GM21526 (cell line): Measurements from ENCODE around the gene TMEM161A.
"Not testable (repeated sequence)": the region's sequence is repeated elsewhere in the genome, so short reads cannot be mapped to it uniquely, and the experiment has no call there.

Source experiments
- ATAC-seq: cut with Tn5 transposase; IDR thresholded peaks from one replicate; pipeline ENCODE4 v1.9.1; 2021; ENCODE audit warnings: moderate library complexity; ENCODE audit not compliant: unreplicated experiment, low FRiP score

TMEM161A gene

DNA sequence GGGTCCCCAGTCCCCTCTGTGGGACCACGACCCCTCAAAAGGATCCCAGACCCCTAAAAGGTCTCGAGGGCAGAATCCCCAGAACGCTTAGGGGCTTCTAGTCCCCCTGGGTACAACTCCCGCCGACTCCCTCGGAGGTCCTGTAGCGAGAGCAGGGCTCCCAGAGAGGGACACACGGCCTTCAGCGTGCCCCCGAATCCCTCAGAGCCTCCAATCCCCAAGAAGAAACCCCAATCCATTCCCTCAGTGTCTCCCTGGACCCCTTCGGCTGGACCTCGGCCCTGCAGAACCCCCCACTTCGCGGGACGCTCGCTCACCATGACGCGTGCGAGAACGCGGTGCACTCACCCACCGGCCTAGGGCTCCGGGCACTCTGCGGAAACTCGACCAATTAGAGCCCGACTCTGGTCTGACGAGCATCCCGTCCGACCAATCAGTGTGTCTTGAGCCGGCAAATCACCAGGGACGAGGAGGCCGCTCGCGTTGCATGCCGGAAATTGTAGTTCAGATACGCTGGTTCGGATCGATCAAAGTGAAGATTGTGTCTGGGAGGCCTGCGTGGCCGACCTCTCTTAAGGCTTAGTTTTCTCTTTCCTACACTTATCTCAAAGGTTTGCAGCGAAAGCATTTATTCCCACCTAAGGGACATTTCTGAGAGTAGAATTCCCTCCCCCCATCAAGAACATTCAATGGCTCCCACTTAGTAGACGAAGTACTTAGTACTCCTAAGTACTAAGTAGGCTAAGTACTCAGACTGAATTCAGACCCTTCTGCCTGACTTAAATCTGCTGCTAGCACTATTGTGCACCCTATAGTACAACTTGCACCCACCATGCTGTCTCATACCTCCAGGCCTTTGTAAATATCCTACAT is at the start of gene TMEM161A:
TSS of gene TMEM161A (minus strand) at position 370 of the 873 bp plus-strand sequence. CDS start at position 320, 50 bp downstream.
- ATAC-seq: peak; percentile 86

GRCh38 chr19:19186742-19187141 is 48.5 kb upstream of the TMEM161A start:
- no peak for ATAC-seq

GRCh38 chr19:19185853-19186740 is 47.8 kb upstream of the TMEM161A start:
- no peak for ATAC-seq

GRCh38 chr19:19181488-19181998 is 43.3 kb upstream of the TMEM161A start:
- ATAC-seq: no peak

DNA sequence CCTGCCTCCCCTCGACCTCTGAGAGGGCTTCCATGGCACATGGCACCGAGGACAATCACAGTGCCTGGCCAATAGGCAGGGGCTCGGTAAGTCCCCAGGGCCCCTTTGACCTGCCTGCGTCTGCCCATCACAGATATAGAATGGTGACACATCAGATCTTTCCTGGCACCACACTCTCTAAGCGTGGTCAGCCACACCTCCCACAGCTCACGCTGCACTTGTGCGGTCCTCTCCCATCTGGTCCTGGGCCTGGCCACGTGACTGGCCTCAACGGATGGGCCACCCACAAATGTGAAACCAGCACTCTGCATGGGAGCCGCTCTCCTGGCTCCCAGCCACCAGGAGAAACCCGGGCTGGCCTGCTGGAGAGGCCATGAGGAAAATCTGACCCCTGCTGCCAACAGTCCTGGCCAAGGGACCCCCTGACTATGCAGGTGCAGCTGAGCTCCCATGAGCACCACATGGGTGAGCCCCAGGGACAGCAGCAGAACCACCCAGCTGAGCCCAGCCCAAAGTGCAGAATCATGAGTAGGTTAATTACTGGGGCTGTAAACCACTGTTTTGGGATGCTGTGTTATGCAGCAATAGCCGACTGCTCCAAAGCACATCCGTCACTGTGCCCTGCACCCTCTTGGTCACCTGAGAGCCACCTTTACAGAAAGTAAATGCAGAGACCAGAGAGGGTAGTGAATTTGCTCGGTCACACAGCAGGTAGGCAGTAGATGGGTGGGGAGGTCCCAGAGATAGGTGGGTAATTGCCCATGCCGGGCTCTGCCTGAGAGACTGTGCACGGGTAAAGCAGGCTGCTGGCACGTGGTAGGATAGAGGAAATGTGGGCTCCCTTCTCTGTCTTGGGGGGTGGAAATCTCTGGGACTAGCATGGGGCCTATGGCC is 41.5 kb upstream of the TMEM161A start:
- ATAC-seq: no peak

DNA sequence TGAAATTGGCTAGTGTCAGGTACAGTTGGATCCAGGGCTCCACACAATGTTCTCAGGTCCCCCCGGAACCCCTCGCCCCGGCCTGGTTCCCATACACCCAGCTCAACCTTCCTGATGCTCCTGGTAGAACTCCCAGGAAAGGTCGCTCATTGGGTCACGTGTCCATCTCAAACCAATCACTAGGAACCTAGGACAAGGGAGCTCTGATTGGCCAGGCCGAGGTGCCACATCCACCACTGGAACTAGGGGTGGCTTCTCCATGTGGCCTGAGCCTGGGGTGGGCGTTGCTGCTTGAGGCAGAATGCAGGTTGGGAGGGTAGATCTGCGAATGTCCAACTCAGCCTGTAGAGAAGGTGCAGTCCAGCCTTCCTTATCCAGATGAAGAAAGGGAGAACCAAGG is 38.7 kb upstream of the TMEM161A start:
- ATAC-seq: no peak

DNA sequence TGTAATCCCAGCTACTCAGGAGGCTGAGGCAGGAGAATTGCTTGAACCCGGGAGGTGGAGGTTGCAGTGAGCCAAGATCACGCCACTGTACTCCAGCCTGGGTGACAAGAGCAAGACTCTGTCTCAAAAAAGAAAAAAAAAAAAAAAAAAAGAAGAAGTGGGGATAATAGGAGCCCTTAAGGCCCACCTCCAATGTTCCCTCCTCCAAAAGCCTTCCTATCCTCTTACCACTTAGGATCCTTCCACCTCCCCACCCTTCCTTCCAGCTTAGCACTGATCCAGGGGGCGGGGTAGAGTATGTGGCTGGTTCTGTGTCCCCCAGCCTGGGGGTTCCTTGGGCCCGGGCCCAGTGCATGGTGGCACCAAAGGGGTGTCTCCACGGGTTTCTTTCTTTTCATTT is 35.0 kb upstream of the TMEM161A start:
- ATAC-seq: not testable (repeated sequence)

DNA sequence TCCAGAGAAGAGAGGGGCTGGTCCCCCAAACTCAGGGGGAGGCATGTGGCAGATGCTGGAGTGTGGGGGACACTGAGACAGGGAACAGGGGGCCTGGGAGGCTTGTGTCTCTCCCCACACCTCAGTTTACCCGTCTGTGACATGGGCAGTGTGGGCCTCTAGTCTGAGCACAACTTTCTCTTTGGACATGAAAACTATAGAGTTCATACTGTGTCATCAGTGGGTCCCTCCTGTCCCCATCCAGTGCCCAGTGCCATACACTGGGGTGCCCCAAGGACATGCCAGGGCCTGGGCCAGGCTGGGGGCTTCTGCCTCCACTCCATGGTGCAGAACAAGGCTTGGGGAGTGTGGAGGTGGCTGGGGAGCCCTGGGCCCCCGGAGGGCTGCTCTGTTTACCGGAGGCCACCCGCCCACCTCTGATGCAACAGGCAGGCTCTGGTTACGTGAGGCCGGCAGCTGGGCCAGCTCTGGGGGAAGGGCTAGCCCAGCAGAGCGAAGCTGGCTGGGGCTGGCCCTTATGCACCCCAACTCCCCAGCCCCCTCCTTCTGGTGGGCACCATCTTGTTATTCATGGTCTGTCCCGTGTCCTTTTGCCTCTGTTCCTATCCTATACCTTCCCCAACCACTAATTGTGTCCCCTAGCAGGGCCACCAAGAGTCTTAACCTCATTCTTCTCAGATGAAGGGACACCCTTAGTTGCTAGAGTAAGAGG is 33.7 kb upstream of the TMEM161A start:
- no peak for ATAC-seq

DNA sequence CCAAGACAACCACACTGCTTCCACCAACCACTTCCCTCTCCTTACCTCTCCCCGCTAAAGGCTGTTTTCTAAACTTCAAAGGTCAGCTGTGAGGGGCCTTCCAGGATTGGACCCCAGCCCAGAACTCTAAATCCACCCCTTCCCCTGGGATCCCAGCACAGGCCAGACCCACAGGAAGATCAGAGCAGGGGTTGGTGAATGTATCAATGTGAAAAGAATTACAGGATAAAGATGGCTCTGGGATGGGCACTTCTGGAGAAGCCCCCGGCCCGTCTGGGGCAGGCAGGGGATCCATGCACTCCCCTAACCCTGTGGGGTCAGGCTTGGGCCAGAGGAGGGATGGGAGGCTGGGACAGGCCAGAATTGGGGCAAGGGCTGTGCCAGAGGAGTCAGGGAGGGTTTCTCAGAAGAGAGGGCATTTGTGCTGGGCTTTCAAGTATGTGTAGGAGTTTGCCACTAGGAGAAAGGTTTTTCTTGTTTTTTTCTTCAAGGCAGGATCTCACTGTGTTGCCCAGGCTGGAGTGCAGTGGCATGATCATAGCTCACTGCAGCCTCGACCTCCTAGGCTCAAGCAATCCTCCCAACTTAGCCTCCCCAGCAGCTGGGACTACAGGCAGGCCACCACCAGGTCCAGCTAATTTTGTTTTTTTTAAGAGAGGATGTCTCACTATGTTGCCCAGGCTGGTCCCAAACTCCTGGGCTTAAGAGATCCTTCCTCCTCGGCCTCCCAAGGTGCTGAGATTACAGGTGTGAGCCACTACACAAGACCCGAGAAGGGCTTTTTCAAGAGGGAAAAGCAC is 32.8 kb upstream of the TMEM161A start:
- ATAC-seq: no peak

DNA sequence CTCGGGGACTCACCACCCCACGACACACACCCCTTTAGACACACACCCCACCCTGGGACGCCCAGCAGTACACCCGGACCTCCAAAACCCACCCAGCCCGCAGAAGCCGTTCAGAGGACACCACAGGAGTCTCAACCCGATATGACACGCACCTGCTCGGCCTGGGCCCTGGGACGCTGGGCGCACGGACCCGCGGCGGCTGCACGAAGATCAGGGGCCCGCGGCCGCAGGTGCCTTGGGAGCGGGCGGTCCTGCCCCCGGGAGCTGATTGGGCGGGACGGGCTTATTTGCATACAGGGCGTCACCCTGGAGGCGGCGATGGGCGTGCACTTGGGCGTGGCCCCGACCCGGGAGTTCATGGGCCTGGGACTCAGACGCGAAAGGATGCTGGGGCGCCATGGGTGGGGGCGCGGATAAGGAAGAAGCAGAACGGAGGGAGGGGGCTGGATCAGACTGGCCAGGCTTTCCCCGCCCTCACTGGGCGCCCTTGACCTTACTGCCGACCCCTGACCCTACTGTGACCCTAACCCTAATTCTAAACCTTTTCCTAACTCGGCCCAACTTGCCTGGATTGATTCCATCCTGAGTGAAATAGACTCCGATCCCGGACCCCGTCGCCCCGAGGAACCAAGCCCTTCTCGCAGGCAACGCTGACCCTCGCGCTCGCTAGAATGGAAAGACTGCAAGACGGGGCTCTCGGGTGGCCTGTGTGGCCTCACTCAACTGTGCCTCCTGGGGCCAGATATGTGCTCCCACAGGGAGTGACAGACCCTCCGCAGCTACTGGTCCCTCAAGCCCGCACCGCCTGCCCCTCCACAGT is 32.0 kb upstream of the TMEM161A start, which contains the start of gene MEF2B:
TSS of gene MEF2B (minus strand) at position 211 of the 820 bp plus-strand sequence. CDS start 19,528 bp downstream, outside the sequence.
- ATAC-seq: peak; percentile 83

- ATAC-seq: no peak
Measured at GRCh38 chr19:19169236-19170052, 31.2 kb upstream of the TMEM161A start.

DNA sequence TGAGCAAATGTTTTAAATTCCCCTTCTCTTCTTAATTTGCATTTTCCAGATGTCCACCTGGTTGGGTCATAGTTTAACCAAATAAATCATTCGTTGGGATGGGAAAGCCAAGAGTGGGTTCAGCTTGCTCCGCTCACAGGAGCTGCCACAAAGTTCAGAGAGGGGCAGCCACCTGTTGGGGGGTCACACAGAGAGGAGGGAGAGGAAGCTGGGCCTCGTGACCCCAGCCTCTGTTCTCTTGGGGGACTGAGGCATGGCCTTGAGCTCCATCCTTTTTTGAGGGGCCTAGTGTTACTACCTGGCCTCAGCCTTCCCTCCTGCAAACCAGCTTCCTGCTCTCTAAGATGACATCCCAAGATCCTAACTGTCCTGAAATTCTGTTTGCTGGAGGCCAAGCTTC is 29.3 kb upstream of the TMEM161A start:
- no peak for ATAC-seq

DNA sequence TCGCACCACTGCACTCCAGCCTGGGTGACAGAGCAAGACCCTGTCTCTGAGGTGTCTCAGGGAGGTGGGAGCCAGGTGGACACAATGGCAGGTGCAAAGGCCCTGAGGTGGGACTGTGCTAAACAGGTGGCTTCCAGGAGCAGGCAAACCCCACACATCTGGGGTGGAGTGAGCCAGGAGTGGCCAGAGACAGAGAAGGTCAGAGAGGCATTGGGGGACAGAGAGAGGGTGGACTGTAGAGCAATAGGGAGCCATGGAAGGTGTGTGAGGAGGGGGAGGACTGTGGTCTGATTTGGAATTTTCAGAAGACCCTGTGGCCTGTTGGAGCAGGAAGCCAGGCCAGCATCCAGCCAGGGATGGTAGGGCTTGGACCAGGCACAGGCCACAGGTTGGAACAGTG is 27.1 kb upstream of the TMEM161A start:
- ATAC-seq: no peak

- no peak for ATAC-seq
Measured at GRCh38 chr19:19162495-19162894, 24.2 kb upstream of the TMEM161A start.

GRCh38 chr19:19160461-19161035 is 22.3 kb upstream of the TMEM161A start:
- ATAC-seq: no peak

DNA sequence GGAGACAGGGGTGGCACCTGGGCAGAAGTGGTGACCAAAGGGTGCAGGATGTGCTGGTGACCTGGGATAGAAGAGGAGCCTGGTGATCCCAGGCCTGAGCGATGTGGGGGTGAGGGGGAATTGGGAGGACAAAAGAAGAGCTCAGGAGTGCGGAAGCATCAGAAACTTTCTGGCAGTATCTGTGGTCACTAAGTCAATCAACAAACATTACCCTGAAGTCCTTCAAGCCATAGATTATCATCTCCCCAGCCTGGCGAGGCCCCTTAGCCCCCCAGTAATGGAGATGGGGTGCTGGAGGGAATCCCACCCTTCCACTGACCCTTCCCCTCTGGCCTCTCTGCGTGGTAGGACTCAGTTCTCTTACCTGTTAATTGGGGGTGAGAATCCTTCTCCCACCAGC is 21.3 kb upstream of the TMEM161A start:
- ATAC-seq: no peak

DNA sequence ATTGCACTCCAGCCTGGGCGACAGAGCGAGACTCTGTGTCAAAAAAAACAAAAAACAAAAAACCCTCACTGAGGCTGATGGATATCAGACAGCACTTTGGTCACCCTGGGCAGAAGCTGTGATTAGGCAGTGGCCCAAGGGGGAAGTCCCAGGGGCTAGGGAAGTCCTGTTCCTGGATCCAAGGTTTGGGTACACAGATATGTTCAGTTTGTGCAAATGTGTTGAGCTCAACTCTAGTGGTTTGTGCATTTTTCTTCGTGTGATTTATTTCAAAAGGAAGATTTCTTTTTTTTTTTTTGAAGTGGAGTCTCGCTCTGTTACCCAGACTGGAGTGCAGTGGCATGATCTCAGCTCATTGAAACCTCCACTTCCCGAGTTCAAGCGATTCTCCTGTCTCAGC is 19.5 kb upstream of the TMEM161A start:
- no peak for ATAC-seq
